K562 (cell line): ENCODE results near the gene DPYSL3. TPM values are rescaled to one million over a fixed set of nuclear protein-coding genes. Genes with fewer than 3 reads are reported as not detected.

Experiments used
- ATAC-seq: fragments of 200-7000 bp; cut with Tn5 transposase; 3 replicates; pipeline ENCODE4 v1.9.1; 2020; ENCODE audit warnings: moderate library complexity
- BruUV-seq: library from RNA; stranded (reverse); fragments of 400-500 nt; replicated peaks from 2 replicates; lab custom pipeline; 2021; lab: Mats Ljungman, UMichigan
- CTCF ChIA-PET: fragments of 300-600 bp; formaldehyde crosslinking; extraction: SDS; loops from one replicate; lab custom pipeline; 2021; ENCODE audit warnings: low intra/inter-chr PET ratio; lab: Yijun Ruan, JAX
- POLR2A ChIA-PET: fragments of 300-600, 350-650 bp; sonication (Branson Sonifier 250); formaldehyde crosslinking; extraction: SDS; loops from one replicate; lab custom pipeline; 2021; ENCODE audit warnings: antibody characterized with exemption, inconsistent platforms; lab: Yijun Ruan, JAX
- DNase-seq, 4 experiments: peaks; one replicate each; pipeline versions ENCODE4 v3.0.0 to v3.0.0-alpha.2; 2011 to 2018; ENCODE audit warnings: low spot score in 3 of 4, mixed read lengths in 3 of 4; ENCODE audit errors: extremely low read depth in 1 of 4
- FAIRE-seq: peaks from 2 replicates; lab custom pipeline; 2011; peaks lifted over from hg19 to GRCh38; lab: Jason Lieb, UNC
- H2AFZ ChIP-seq: 2 replicates; pipeline ENCODE4 v1.6.0; 2011; ENCODE audit warnings: low read depth, low read length, control low read depth, inconsistent platforms
- H3K27ac ChIP-seq: fragments of 200-600 bp; 3 replicates; pipeline ENCODE4 v1.8.0; 2011; ENCODE audit warnings: low read depth, mild to moderate bottlenecking, control low read depth, inconsistent platforms, low read length, moderate library complexity, mixed read lengths; ENCODE audit errors: extremely low read depth
- H3K27me3 ChIP-seq, 2 experiments: fragments of 300-600 bp in 1 of 2; 2 replicates in 1 of 2; 3 replicates in 1 of 2; pipeline versions ENCODE4 v1.6.0 to v1.8.0; 2011; ENCODE audit warnings: inconsistent platforms in 2 of 2, low read length in 2 of 2, mild to moderate bottlenecking in 1 of 2, mixed read lengths in 1 of 2, moderate library complexity in 1 of 2; ENCODE audit not compliant: control insufficient read depth in 2 of 2, insufficient read depth in 2 of 2
- H3K36me3 ChIP-seq: fragments of 300-600 bp; 3 replicates; pipeline ENCODE4 v1.8.0; 2011; ENCODE audit warnings: mild to moderate bottlenecking, low read length, inconsistent platforms; ENCODE audit not compliant: control insufficient read depth, insufficient read depth
- H3K4me1 ChIP-seq, 2 experiments: fragments of 200-600 bp in 1 of 2; replicated peaks in 1 of 2; 2 replicates in 1 of 2; 3 replicates in 1 of 2; pipeline versions ENCODE4 v1.5.1 to v1.8.0; 2011; ENCODE audit warnings: inconsistent platforms in 2 of 2, low read length in 2 of 2, mild to moderate bottlenecking in 1 of 2, mixed read lengths in 1 of 2, moderate library complexity in 1 of 2; ENCODE audit not compliant: control insufficient read depth in 2 of 2, insufficient read depth in 2 of 2
- H3K4me2 ChIP-seq: 2 replicates; pipeline ENCODE4 v1.6.1; 2011; ENCODE audit warnings: low read length, control low read depth, inconsistent platforms, mixed read lengths; ENCODE audit not compliant: insufficient read depth
- H3K4me3 ChIP-seq: fragments of 200-600 bp; sonication (generic), shearing (Covaris generic); 2 replicates; pipeline ENCODE4 v1.5.1; 2016; ENCODE audit warnings: control low read depth, inconsistent platforms
- H3K79me2 ChIP-seq: fragments of 200-600 bp; 3 replicates; pipeline ENCODE4 v1.8.0; 2011; ENCODE audit warnings: low read length, inconsistent platforms; ENCODE audit not compliant: control insufficient read depth, insufficient read depth
- H3K9ac ChIP-seq, 2 experiments: 2 replicates each; pipeline versions ENCODE4 v1.6.0 to v1.6.1; 2011; ENCODE audit warnings: low read depth in 2 of 2, low read length in 2 of 2, control low read depth in 1 of 2, inconsistent platforms in 1 of 2, mild to moderate bottlenecking in 1 of 2, mixed read lengths in 1 of 2; ENCODE audit not compliant: insufficient read depth in 1 of 2
- H3K9me1 ChIP-seq: one replicate; pipeline ENCODE4 v1.6.0; 2011; ENCODE audit warnings: inconsistent platforms, mild to moderate bottlenecking, low read length, moderate library complexity; ENCODE audit not compliant: control insufficient read depth, insufficient read depth
- H3K9me3 ChIP-seq: replicated peaks from 2 replicates; pipeline ENCODE4 v1.5.1; 2011; ENCODE audit warnings: low read depth, low read length, inconsistent platforms; ENCODE audit not compliant: control insufficient read depth, insufficient read depth
- H4K20me1 ChIP-seq: replicated peaks from 2 replicates; pipeline ENCODE4 v1.6.1; 2011; ENCODE audit warnings: low read length, inconsistent platforms, mixed read lengths; ENCODE audit not compliant: control insufficient read depth, insufficient read depth
- ARID3B ChIP-seq: fragments of 250-450 bp; sonication (Bioruptor Pico); IDR thresholded peaks from 2 replicates; pipeline ENCODE4 v1.4.0; 2020; ENCODE audit warnings: borderline replicate concordance
- C11orf30 ChIP-seq: fragments of 450-650 bp; IDR thresholded peaks from 2 replicates; pipeline ENCODE4 v1.6.1; 2016; ENCODE audit warnings: low read depth, mild to moderate bottlenecking
- CHD4 ChIP-seq: fragments of 200-600 bp; sonication (generic); IDR thresholded peaks from 3 replicates; pipeline ENCODE4 v1.6.1; 2012; ENCODE audit warnings: low read depth, mild to moderate bottlenecking, mixed read lengths, low read length, inconsistent platforms; ENCODE audit not compliant: insufficient read depth, insufficient replicate concordance, poor library complexity, severe bottlenecking
- CREBBP ChIP-seq: IDR thresholded peaks from one replicate; pipeline ENCODE4 v1.6.1; 2012; ENCODE audit warnings: low read depth, mild to moderate bottlenecking, control low read depth, inconsistent platforms, low read length
- GTF2B ChIP-seq: IDR thresholded peaks from 2 replicates; pipeline ENCODE4 v1.6.1; 2011; ENCODE audit not compliant: insufficient read length; ENCODE audit errors: extremely low read depth
- HBP1 ChIP-seq: fragments of 450-650 bp; formaldehyde crosslinking; IDR thresholded peaks from 2 replicates; pipeline ENCODE4 v1.4.0; 2022; ENCODE audit warnings: missing genetic modification characterization
- KAT8 ChIP-seq: fragments of 450-650 bp; IDR thresholded peaks from 2 replicates; pipeline ENCODE4 v1.6.1; 2016; ENCODE audit warnings: low read depth, mild to moderate bottlenecking
- LARP7 ChIP-seq: fragments of 450-650 bp; IDR thresholded peaks from 2 replicates; pipeline ENCODE4 v1.6.1; 2016
- MAFK ChIP-seq: IDR thresholded peaks from 2 replicates; pipeline ENCODE4 v1.6.1; 2011; ENCODE audit warnings: low read length, improper control_type of control experiment
- SIN3B ChIP-seq: fragments of 450-650 bp; IDR thresholded peaks from 2 replicates; pipeline ENCODE4 v1.6.1; 2017; ENCODE audit warnings: low read depth, mild to moderate bottlenecking, moderate library complexity
- SMARCA5 ChIP-seq: fragments of 450-650 bp; IDR thresholded peaks from 2 replicates; pipeline ENCODE4 v1.6.1; 2016
- SREBF2 ChIP-seq: sonication (generic); formaldehyde crosslinking; IDR thresholded peaks from 2 replicates; pipeline ENCODE4 v1.4.0; 2020; ENCODE audit warnings: mild to moderate bottlenecking, missing genetic modification reagents
- ZHX1 ChIP-seq: fragments of 150-350 bp; conservative IDR thresholded peaks from 2 replicates; pipeline ENCODE4 v1.6.1; 2014; ENCODE audit warnings: low read length
- ZNF184 ChIP-seq: sonication (generic); formaldehyde crosslinking; IDR thresholded peaks from 2 replicates; pipeline ENCODE4 v1.5.0; 2020; ENCODE audit warnings: missing genetic modification reagents
- ZNF561 ChIP-seq: fragments of 450-650 bp; formaldehyde crosslinking; conservative IDR thresholded peaks from 2 replicates; pipeline ENCODE4 v1.4.0; 2020; ENCODE audit warnings: mild to moderate bottlenecking, moderate library complexity
- ZNF668 ChIP-seq: fragments of 250-450 bp; sonication (Bioruptor Pico); IDR thresholded peaks from 2 replicates; pipeline ENCODE4 v1.8.0; 2022; ENCODE audit warnings: mild to moderate bottlenecking, inconsistent platforms
- WGBS: fragments of 100-300 bp; shearing (Covaris generic); methylation state at CpG from one replicate; pipeline ENCODE4 v1.1.6; 2016; ENCODE audit warnings: low coverage, mixed read lengths; ENCODE audit not compliant: insufficient coverage; ENCODE audit errors: missing lambda C conversion rate; 5-methylcytosine and 5-hydroxymethylcytosine counted together
- in situ Hi-C: fragments of 300-500 bp; cut with MboI; formaldehyde crosslinking; loops from 4 replicates; pipeline ENCODE4 v1.15.0; 2018; ENCODE audit warnings: inconsistent platforms, mixed read lengths
- intact Hi-C: fragments of 100-400 bp; cut with micrococcal nuclease; formaldehyde crosslinking; loops from 2 replicates; pipeline ENCODE4 v1.14.2; 2022
- polyA plus RNA-seq, 8 experiments: library from polyadenylated mRNA; depleted of rRNA in 4 of 8; stranded (reverse) in 5 of 8; unstranded in 3 of 8; fragments of >200 nt; fragmentation: Nextera tagmentation in 2 of 8; fragmentation: Illumina TruSeq in 1 of 8; extraction: Ambion mirVana in 2 of 8; extraction: Trizol in 1 of 8; gene quantifications; 2 replicates each; pipeline versions ENCODE4 v1.2.1 to v1.2.3, GENCODE V29; 2011 to 2014; ENCODE audit warnings: inconsistent platforms in 1 of 8, missing spikeins in 1 of 8
- total RNA-seq, 7 experiments: library from RNA; depleted of rRNA in 6 of 7; stranded (reverse); fragments of >200 nt in 6 of 7; fragmentation: Illumina TruSeq in 2 of 7; extraction: Trizol in 2 of 7; gene quantifications; 2 replicates each; pipeline versions ENCODE4 v1.2.1 to v1.2.3, GENCODE V29; 2011 to 2021; ENCODE audit warnings: low replicate concordance in 1 of 7

DPYSL3 gene
- total and polyA plus RNA-seq, 9 of the 15 experiments (the other 6 are each of a cell fraction or from before 2014, with no cell fraction given) = 0.07 to 0.55 TPM; not detected in 7

- no peak for TF ChIP-seq GTF2B
- no peak for TF ChIP-seq HBP1 (CRISPR knock-in tag)
- TF ChIP-seq ARID3B (CRISPR knock-in tag) = no peak
- TF ChIP-seq C11orf30 = no peak
- TF ChIP-seq LARP7 = no peak
- no peak for TF ChIP-seq MAFK
- TF ChIP-seq ZNF668 (CRISPR knock-in tag) = no peak
Measured at GRCh38 chr5:147349241-147349640, 160.6 kb downstream of the DPYSL3 start (continued).

- H3K27ac ChIP-seq = no peak overlapping the region
- H3K79me2 ChIP-seq = no peaks in the 10 kb centered on the region
- no peak overlapping the region for H3K4me2 ChIP-seq
- H3K9ac ChIP-seq = no peak overlapping the region
- no peaks in the 10 kb centered on the region for H3K4me1 ChIP-seq
- no peaks in the 10 kb centered on the region for H4K20me1 ChIP-seq
- no peaks in the 10 kb centered on the region for H3K9me1 ChIP-seq
- BruUV-seq = no TSS peak
- whole genome bisulfite sequencing = 0% methylated on average over 5 of the region's 5 CpGs
- intact Hi-C loops (no loop called here), in situ Hi-C loops (no loop called here)
- CTCF ChIA-PET = no interaction called here
- H3K4me3 ChIP-seq = no peak overlapping the region
- H3K9me3 ChIP-seq = no peaks in the 10 kb centered on the region; the same call in 1 of the 2 replicates
- ATAC-seq = no peak
- DNase-seq = no peak
- H3K27me3 ChIP-seq = no peaks in the 10 kb centered on the region
- FAIRE-seq = no peak
- H2AFZ ChIP-seq = no peak overlapping the region
- POLR2A ChIA-PET = no interaction called here
- H3K36me3 ChIP-seq = no peaks in the 10 kb centered on the region
- TF ChIP-seq CHD4 (no peak), SREBF2 (CRISPR knock-in tag) (no peak), ZNF561 (CRISPR knock-in tag) (no peak), ZHX1 (no peak), ZNF184 (CRISPR knock-in tag) (no peak), SMARCA5 (no peak), CREBBP (no peak), KAT8 (no peak), SIN3B (no peak)
Measured at GRCh38 chr5:147348451-147348850, 161.4 kb downstream of the DPYSL3 start.
